SK-N-SH (cell line): ENCODE data around the gene SCYL1.

Source experiments
- CTCF ChIP-seq: fragments of 200-600 bp; sonication (generic); IDR thresholded peaks from 2 replicates; pipeline ENCODE4 v1.6.1; 2017; ENCODE audit warnings: antibody characterized with exemption, mild to moderate bottlenecking, moderate library complexity
- NFIC ChIP-seq: IDR thresholded peaks from 2 replicates; pipeline ENCODE4 v1.4.0; 2012; ENCODE audit warnings: borderline replicate concordance
- POLR2AphosphoS5 ChIP-seq: IDR thresholded peaks from 2 replicates; pipeline ENCODE4 v1.6.1; 2012; ENCODE audit warnings: low read depth, low read length
- RCOR1 ChIP-seq: fragments of 150-350 bp; IDR thresholded peaks from 2 replicates; pipeline ENCODE4 v1.6.1; 2017; ENCODE audit warnings: antibody characterized with exemption, low read length
- TAF1 ChIP-seq: IDR thresholded peaks from 2 replicates; pipeline ENCODE4 v1.6.1; 2012; ENCODE audit warnings: low read depth, mild to moderate bottlenecking, low read length, moderate library complexity, borderline replicate concordance
- TEAD4 ChIP-seq: IDR thresholded peaks from 2 replicates; pipeline ENCODE4 v1.4.0; 2012; ENCODE audit warnings: mild to moderate bottlenecking, borderline replicate concordance; ENCODE audit not compliant: insufficient read depth
- USF1 ChIP-seq: IDR thresholded peaks from 2 replicates; pipeline ENCODE4 v1.4.0; 2012; ENCODE audit warnings: low read depth, borderline replicate concordance
- USF2 ChIP-seq: fragments of 150-350 bp; IDR thresholded peaks from 2 replicates; pipeline ENCODE4 v1.6.1; 2017; ENCODE audit warnings: antibody characterized with exemption, low read length, low read depth, borderline replicate concordance

GRCh38 chr11:65537620-65538231, 12.8 kb downstream of the SCYL1 start:
- no peak for TF ChIP-seq USF2
- TF ChIP-seq CTCF: no peak
- no peak for TF ChIP-seq RCOR1
- no peak for TF ChIP-seq POLR2AphosphoS5
- TF ChIP-seq TEAD4: no peak
- TF ChIP-seq USF1: no peak
- no peak for TF ChIP-seq NFIC
- no peak for TF ChIP-seq TAF1
